Left lung (tissue), 10 donors: ENCODE measurements around the gene FAM117A. TPM values are rescaled to one million over a fixed set of nuclear protein-coding genes. Genes with fewer than 3 reads are reported as not detected.

Source experiments
- ATAC-seq: fragments of 200-7000 bp; cut with Tn5 transposase; one replicate; pipeline ENCODE4 v1.9.1; 2020; ENCODE audit warnings: moderate library complexity
- DNase-seq, 4 donors: peaks; one replicate each; pipeline ENCODE4 v3.0.0-alpha.2; 2013 to 2020
- H3K27ac ChIP-seq, 2 donors: fragments of 200-600 bp; sonication (generic) in 1 of 2; one replicate each; pipeline versions ENCODE4 v1.5.0 to v1.8.0; 2020 to 2021
- H3K27me3 ChIP-seq, 2 donors: fragments of 200-600 bp; sonication (generic) in 1 of 2; one replicate each; pipeline versions ENCODE4 v1.5.0 to v1.8.0; 2020 to 2021
- H3K36me3 ChIP-seq, 2 donors: fragments of 200-600 bp; sonication (generic) in 1 of 2; one replicate each; pipeline versions ENCODE4 v1.5.0 to v1.8.0; 2020 to 2021
- H3K4me1 ChIP-seq, 2 donors: fragments of 200-600 bp; one replicate each; pipeline ENCODE4 v1.8.0; 2021
- H3K4me3 ChIP-seq, 2 donors: fragments of 200-600 bp; sonication (generic) in 1 of 2; one replicate each; pipeline versions ENCODE4 v1.5.0 to v1.8.0; 2020 to 2021; ENCODE audit warnings: mild to moderate bottlenecking in 1 of 2
- H3K9me3 ChIP-seq, 2 donors: fragments of 200-600 bp; sonication (generic) in 1 of 2; one replicate each; pipeline versions ENCODE4 v1.5.0 to v1.8.0; 2020 to 2021
- intact Hi-C, 2 donors: fragments of 100-400 bp; cut with DNase I; formaldehyde crosslinking; loops; one replicate each; pipeline versions ENCODE4 v1.11.2 to v1.14.2; 2022
- polyA plus RNA-seq, 6 donors: library from polyadenylated mRNA; unstranded; fragments of 120-200 nt; gene quantifications; one replicate each; pipeline ENCODE4 v1.2.1, GENCODE V29; 2013; ENCODE audit not compliant: insufficient read length in 6 of 6
- total RNA-seq, 2 donors: library from RNA; stranded (reverse); fragmentation: NEBNext Ultra II Directional; extraction: Animal tissue kit (Norgen Biotek cat#: 25700); gene quantifications; one replicate each; pipeline ENCODE4 v1.2.1, GENCODE V29; 2021
- TF ChIP-seq, protein P1 (sequence below), 2 donors: fragments of 200-600 bp; sonication (generic) in 1 of 2; IDR thresholded peaks; one replicate each; pipeline versions ENCODE4 v1.5.0 to v1.8.0; 2021; ENCODE audit warnings: antibody characterized with exemption in 2 of 2
- donor health status: DM: no; HTN: yes; CAD: no.
- donor health status: DM: no; HTN: no; CAD: no.

FAM117A gene
- total and polyA plus RNA-seq, 8 donors = 11.9 to 27.1 (median 24.1) TPM

DNA sequence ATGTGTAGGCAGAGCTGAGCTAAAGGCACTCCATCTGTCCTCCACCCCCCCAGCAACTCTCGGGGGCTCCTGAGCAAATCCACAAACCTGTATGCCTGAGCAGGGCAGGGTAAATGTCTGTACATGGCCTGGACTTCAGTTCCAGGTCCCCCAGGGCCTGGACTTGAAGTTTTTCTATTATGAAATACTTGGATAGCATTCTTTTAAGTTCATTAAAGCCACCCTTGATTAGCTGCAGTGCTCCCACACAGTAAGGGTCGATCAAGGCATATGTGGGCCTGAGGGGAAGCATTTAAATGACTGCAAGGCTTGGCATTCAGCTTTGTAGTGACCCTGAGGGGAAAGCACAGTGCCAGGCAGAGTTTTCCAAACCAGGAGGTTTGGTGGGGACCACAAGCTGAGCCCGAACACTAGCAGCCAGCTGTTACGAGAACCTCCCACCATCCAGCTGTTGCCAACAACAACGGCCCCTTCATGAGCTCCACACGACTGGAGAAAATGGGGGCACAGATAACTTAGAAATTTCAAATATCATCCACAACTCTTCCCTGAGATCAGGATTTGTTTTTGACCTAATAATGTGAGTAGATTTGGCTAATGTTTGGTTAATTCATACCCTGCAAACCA, 6.7 kb downstream of the FAM117A start:
- Histone ChIP-seq H3K27ac (no peak overlapping the region), H3K9me3 (no peaks in the 10 kb centered on the region), H3K27me3 (no peaks in the 10 kb centered on the region), H3K4me3 (no peak overlapping the region), H3K4me1 (peaks cover 0 to 11% of the 10 kb centered on the region in 2 donors), H3K36me3 (peaks cover 0 to 11% of the 10 kb centered on the region in 2 donors)
- DNase-seq (peak in 1 of 4 donors; percentile 21), ATAC-seq (no peak)
- intact Hi-C loops = no loop called here
- TF ChIP-seq, protein P1, sequence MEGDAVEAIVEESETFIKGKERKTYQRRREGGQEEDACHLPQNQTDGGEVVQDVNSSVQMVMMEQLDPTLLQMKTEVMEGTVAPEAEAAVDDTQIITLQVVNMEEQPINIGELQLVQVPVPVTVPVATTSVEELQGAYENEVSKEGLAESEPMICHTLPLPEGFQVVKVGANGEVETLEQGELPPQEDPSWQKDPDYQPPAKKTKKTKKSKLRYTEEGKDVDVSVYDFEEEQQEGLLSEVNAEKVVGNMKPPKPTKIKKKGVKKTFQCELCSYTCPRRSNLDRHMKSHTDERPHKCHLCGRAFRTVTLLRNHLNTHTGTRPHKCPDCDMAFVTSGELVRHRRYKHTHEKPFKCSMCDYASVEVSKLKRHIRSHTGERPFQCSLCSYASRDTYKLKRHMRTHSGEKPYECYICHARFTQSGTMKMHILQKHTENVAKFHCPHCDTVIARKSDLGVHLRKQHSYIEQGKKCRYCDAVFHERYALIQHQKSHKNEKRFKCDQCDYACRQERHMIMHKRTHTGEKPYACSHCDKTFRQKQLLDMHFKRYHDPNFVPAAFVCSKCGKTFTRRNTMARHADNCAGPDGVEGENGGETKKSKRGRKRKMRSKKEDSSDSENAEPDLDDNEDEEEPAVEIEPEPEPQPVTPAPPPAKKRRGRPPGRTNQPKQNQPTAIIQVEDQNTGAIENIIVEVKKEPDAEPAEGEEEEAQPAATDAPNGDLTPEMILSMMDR (IDR thresholded peaks at IDR 0.05) = no peak

DNA sequence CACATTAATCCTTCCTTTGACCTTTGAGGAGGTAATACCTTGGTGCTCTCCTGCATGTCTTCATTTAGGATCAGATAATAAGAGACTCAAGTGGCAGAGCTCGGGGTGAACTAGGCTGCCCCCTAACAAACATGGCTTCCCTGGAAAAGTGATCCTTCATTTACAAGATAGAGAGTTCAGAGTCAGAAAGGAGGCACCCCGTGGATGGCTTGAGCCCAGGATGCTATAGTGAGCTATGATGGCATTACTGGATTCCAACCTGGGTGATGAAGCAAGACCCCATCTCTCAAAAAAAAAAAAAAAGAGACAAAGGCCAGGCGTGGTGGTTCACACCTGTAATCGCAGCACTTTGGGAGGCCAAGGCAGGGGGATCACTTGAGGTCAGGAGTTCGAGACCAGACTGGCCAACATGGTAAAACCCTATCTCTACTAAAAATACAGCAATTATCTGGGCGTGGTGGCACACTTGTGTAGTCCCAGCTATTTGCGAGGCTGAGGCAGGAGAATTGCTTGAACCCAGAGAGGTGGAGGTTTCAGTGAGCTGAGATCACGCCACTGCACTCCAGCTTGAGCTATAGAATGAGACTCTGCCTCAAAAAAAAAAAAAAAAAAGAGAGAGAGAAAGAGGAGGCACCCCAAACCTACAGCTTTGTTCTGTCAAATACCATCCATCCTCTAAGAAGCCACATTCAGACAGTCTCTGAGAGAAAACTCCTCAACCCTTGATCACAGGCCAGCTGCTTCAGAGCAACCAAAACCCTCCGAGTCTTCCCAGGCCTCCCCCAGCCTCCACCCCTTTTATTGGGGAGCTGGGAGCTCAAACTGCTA, 7.4 kb downstream of the FAM117A start:
- H3K27ac ChIP-seq = no peak overlapping the region
- intact Hi-C loops = no loop called here
- peaks cover 0 to 11% of the 10 kb centered on the region in 2 donors for H3K4me1 ChIP-seq
- no peaks in the 10 kb centered on the region for H3K9me3 ChIP-seq
- TF ChIP-seq, protein P1 (IDR thresholded peaks at IDR 0.05) = no peak
- peaks cover 0 to 11% of the 10 kb centered on the region in 2 donors for H3K36me3 ChIP-seq
- DNase-seq = no peak
- ATAC-seq = no peak
- no peak overlapping the region for H3K4me3 ChIP-seq
- H3K27me3 ChIP-seq = no peaks in the 10 kb centered on the region

DNA sequence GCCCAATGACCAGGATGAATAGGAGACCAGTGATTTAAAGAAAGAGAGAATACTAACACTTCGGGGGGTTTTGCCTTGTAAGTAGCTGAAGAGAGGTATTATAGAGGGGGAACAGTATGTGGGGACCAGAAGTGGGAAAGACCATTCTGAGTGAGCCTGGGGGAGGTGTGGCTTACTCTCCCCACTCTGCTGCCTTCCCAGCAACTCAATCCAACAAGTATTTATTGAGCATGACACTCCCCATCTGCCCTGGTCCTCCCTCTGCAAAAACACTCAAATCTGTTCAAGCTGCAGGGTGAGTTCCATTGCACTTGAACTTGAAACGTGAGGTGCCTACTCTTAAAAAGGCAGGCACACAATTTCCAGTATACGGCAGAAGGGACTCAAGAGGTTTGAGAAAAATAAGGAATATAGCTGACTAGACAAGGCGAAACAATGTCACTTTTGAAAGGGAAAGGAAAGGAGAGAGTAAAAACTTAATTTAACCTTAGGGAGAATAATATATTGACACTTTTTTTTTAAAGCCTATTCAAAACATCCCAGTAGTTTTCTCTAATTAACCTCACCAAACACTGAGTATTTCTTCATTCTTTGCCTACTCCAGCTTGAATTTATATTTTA, 8.2 kb downstream of the FAM117A start:
- ATAC-seq (peak; percentile 92), DNase-seq (peak in 1 of 4 donors; percentile 43)
- intact Hi-C loops = no loop called here
- Histone ChIP-seq H3K4me3 (no peak overlapping the region), H3K27ac (no peak overlapping the region), H3K36me3 (peaks cover 0 to 11% of the 10 kb centered on the region in 2 donors), H3K9me3 (no peaks in the 10 kb centered on the region), H3K27me3 (no peaks in the 10 kb centered on the region), H3K4me1 (peaks cover 0 to 11% of the 10 kb centered on the region in 2 donors)
- TF ChIP-seq, protein P1 (IDR thresholded peaks at IDR 0.05) = no peak

DNA sequence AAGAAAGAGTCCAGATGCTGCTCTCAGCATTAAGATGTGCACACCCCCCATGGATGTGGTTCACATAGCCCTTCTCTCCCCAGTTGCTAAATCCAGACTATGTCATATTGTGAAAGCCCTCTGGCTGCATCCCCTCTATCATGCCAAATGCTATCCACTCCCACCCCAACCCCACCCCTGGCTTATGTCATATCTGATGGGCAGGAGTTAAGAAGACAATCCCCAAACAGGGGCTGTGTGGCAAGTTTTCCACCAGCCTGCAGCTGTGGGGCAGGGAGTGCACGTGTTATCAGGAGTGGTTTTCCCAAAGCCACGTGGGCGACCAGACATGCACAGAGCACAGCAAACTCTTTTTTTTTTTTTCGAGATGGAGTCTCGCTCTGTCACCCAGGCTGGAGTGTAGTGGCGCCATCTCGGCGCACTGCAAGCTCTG, 10.0 kb downstream of the FAM117A start:
- H3K27me3 ChIP-seq = no peaks in the 10 kb centered on the region
- peaks cover 0 to 11% of the 10 kb centered on the region in 2 donors for H3K36me3 ChIP-seq
- no peak overlapping the region for H3K4me3 ChIP-seq
- no peak overlapping the region for H3K27ac ChIP-seq
- TF ChIP-seq, protein P1 (IDR thresholded peaks at IDR 0.05) = no peak
- ATAC-seq (no peak), DNase-seq (peak in 1 of 4 donors; percentile 27)
- H3K9me3 ChIP-seq = no peaks in the 10 kb centered on the region
- H3K4me1 ChIP-seq = peaks cover 0 to 11% of the 10 kb centered on the region in 2 donors
- intact Hi-C loops = no loop called here

DNA sequence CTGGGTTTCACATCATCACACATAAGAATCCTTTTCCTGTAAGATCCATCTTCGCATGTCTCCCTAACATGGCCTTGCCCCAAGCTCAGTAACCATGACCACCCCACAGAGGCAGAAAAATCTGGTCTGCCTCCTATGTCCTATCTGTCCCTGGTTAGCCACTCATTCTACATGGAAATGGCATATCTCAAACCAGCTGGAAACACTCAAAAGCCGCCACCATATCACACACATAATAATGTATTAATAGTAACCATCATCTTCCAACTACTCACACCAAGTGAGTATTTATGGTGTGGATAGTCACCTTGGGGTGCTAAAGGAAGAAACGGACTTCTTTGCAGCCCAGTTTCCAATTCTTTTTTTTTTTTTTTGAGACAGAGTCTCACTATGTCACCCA, 11.4 kb downstream of the FAM117A start:
- TF ChIP-seq, protein P1 (IDR thresholded peaks at IDR 0.05) = no peak

More for the DNA sequence above, 11.4 kb downstream of the FAM117A start:
- Histone ChIP-seq H3K4me3 (no peak overlapping the region), H3K36me3 (peaks cover 0 to 3% of the 10 kb centered on the region in 2 donors), H3K9me3 (no peaks in the 10 kb centered on the region), H3K27ac (no peak overlapping the region), H3K27me3 (no peaks in the 10 kb centered on the region), H3K4me1 (peaks cover 0 to 16% of the 10 kb centered on the region in 2 donors)
- intact Hi-C loops = no loop called here
- DNase-seq (no peak), ATAC-seq (no peak)
